NCI-H446 (cell line): ENCODE data around the gene RNGTT.
"Not testable (repeated sequence)": the region's sequence is repeated elsewhere in the genome, so short reads cannot be mapped to it uniquely, and the experiment has no call there.

Source experiments
- DNase-seq, 2 experiments: peaks; one replicate each; lab custom pipeline; 2025; lab: John Stamatoyannopoulos, UW

The RNGTT gene

DNA sequence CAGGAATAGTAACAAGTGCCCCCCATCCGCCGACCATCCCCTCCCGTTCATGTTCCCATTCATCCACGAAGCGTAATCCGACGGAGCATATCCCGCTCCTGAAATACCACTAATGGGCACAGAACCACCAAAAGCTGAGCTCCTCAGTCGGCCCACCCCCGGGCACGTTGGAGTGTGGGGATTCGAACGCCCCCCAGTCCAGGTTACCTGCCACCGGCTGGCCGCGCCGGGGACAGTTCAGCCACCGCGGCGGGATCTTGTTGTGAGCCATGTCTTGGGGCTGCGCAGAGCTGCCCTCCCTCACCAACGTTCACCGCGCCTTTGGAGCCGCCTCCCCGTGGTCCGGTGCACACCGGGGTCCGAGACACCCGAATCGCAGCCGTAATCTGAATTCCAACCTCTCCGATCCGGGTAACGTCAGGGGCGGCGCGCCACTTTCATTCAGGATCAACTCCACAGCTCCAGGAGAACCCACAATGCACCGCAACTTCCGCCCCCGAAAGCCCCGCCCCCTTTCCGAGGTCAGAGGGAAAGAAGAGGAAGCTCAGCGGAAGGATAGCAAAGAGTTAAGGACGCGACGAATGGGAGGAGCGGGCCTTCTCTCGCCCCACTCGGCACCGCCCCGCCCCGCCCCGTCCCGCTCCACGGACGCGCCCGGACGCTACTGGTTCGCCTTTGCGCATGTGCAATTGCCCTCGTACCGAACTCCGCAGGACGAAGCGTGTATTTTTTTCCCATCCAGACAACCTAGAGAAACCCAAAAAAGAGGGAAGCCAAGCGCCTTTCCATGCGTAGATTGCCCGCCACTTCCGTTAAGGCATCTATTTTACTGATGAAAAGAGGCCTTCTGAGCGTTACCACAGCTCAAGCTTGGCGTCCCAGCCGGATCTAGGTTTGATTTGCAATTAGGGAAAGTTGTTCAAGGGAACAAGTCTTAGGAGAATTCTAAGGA is at the start of gene RNGTT:
RNGTT (minus strand) TSS at position 480 of the 952 bp plus-strand sequence; CDS start at position 271, 209 bp downstream.
- peak; percentile 95 to 96 for DNase-seq

DNA sequence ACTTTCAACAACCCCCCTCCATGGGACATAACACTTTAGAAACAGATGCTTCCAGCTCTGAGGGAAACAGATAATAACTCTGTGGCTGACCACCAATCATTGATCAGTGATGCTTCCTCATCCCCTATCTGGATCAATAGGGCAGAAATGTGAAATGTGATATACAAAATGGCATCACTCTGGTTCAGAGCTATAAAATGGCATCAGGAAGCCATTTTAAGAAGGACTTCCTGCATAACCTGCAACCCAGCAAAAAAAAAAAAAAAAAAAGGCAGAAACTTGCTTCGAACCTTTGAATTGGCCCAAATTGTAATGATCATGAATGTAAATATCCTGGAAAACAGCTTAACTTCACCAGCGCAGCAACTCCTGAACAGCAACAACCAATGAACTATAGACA is 48.0 kb upstream of the RNGTT start:
- DNase-seq = no peak

DNA sequence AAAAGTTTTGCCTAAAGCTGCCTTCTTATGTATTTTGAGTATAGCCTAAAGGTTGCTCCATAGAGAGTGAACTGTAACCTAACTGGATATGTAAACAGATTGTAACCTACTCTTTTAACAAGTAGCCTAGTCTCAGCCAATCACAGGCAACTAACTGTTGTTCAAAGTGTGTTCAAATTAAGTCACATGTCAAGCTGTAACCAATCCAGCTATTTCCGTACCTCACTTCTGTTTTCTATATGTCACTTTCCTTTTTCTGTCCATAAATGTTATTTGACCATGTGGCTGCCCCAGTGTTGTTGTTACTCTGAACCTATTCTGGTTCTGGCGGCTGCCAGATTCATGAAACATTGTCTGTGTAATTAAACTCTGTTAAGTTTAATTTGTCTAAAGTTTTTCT is 47.4 kb upstream of the RNGTT start:
- DNase-seq = no peak

DNA sequence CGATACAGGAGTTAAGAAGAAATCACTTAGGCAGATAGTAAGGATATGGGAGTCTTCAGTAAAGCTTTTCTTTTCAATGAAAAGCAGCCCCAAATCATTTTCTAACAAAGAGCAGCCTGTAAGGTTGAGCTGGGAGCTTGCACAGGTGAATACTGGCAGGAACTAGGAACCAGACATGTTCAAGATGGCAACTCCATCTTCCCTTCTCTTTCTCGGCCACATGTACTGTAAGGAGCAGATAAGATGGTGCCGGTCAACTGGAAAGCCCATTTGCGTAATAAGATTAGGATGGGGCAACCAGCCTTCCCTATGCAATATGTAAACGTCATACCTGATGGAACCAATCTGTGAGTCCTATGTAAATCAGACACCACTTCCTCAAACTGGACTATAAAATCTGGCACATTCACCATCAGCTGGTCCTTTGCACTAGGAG is 46.2 kb upstream of the RNGTT start:
- no peak for DNase-seq

GRCh38 chr6:89008815-89009374 is 45.5 kb upstream of the RNGTT start:
- DNase-seq = no peak

DNA sequence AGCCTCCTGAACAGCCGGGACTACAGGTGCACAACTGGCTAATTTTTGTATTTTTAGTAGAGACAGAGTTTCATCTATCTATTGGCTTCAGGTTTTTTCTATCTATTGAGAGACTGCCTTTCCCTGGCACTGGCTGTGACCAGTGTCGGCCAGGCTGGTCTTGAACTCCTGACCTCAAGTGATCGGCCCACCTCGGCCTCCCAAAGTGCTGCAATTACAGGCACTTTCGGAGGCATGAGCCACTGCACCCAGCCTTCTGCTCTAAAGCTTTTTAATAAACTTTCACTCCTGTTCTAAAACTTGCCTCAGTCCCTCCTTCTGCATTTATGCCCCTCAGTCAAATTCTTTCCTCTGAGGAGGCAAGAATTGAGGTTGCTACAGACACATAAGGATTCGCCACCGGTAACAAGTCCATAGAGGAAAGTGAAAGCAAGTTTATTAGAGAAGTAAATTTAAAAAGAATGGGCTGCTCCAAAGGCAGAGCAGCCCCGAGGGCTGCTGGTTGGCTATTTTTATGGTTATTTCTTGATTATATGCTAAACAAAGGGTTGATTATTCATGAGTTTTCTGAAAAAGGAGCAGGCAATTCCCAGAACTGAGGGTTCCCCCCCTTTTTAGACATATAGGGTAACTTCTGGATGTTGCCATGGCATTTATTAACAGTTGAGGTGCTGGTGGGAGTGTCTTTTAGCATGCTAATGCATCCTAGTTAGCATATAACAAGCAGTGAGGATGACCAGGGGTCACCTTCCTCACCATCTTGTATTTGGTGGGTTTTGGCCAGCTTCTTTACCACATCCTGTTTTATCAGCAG is 44.8 kb upstream of the RNGTT start:
- no peak for DNase-seq

DNA sequence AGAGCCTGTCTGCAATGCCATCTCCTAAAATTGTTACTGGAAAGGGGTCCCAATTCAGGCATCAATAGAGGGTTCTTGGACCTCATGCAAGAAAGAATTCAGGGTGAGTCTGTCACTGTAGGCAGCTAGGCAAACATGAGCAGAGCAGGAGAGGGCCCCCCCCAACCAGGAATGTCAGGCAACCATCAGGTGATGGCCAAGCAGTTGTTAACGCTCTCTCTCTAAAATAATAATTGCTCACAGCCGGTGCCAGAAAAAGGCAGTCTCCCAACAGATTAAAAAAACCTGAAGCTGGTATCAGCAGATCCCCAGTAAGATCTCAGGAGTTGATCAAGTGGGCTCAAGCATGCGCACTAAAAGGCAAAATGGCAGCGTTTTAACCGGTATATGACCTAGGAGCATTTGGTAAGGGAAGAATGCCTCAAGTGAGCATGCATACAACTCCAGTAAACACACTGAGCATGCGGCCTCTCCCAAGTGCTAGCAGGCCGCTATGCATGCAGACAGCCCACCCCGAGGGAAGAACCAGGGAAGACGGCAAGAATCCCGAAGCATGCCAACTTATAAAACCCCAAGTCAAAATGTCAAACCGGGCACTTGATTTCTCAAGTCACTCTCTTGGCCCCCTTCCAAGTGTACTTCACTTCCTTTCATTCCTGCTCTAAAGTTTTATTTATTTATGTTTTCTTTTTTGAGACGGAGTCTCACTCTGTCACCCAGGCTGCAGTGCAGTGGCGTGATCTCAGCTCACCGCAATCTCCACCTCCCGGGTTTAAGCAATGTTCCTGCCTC is 44.0 kb upstream of the RNGTT start:
- no peak for DNase-seq

GRCh38 chr6:89002523-89002922 is 39.1 kb upstream of the RNGTT start:
- DNase-seq = no peak

GRCh38 chr6:88997327-88997726 is 33.9 kb upstream of the RNGTT start:
- DNase-seq = no peak

- no peak for DNase-seq
Observed at GRCh38 chr6:88992741-88993552, 29.5 kb upstream of the RNGTT start.

DNA sequence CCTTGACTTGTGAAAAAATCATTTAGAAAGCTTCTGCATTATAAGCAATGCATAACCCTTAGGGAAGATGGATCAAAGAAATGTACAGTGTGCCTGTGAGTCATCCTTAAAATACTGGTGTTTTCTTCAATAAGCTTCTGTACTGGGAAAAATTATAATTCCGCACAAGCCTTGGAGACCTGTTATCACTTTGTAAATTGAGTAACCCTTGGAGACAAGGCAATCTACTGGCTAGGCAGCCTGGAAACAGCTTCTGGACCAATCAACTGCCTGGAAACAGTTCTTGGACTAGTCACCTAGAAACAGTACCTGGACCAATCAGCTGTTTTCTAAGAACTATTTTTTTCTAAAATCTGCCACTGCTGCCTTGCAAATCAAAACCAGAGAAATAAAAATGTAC is 25.8 kb upstream of the RNGTT start:
- no peak for DNase-seq

DNA sequence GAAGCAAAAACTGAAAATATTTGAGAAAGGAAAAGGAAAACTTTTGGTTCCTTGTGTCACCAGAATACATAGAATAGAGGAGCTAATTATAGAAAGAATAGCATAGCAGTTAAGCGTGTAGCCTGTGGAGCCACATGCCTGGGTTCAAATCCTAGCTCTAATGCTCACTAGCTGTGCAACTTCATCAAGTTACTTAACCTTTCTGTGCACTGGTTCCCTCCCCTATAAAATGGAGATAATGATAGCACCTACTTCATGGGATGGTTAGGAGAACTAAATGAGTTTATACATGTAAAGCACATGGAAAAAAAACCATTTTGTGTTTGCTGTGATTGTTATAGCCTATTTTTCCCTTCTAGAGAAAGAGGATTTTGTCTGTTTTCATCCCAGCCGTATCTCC is 24.5 kb upstream of the RNGTT start:
- no peak for DNase-seq

DNA sequence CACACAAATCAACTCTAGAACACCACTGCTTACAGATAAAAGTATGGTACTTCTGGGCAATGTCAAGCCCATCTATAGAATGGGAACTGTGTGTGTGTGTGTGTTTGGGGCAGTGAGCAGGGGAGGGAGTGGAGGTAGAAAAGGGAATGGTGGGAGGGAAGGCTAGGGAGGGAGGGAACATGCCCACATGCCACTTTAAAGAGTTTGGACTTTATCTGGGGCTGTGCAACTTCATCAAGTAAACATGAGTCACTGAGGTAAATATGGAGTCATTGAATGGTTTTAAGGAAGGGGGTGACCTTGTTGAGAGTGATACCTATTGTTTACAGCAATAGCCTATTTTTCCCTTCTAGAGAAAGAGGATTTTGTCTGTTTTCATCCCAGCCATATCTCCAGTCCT is 22.5 kb upstream of the RNGTT start:
- no peak for DNase-seq

DNA sequence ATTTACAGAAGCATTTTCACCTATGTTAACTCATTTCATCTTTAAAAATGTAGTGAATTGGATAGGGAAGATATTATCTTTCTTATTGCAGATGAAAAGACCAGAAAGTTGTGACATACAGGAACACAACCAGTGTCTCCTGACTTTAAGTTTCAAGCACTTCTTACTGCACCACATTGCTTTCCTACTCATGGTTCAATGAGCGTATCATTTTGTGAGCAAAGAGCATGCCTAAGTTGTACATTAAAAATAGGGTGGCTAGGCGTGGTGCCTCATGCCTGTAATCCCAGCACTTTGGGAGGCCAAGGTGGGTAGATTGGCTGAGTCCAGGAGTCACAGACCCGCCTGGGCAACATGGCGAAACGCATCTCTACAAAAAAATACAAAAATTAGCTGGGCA is 21.2 kb upstream of the RNGTT start:
- DNase-seq = no peak

DNA sequence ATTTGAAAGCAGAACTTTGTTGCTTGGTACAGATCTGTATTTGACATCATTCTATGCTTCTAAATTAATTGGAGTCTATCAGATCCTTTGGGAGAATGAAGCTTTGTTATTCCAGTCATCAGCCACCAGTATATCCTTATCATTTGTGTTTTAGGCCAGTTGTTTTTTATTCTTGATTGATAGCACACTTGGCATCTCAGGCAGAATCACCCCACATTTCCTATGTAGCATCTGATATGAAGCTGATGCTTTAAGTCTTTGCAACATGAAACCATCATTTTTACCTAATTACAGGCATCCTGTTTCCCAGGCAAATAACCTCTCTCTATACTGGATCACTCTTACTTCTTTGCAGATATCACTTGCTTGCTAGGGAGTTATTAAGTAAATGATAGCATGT is 20.7 kb upstream of the RNGTT start:
- no peak for DNase-seq

DNA sequence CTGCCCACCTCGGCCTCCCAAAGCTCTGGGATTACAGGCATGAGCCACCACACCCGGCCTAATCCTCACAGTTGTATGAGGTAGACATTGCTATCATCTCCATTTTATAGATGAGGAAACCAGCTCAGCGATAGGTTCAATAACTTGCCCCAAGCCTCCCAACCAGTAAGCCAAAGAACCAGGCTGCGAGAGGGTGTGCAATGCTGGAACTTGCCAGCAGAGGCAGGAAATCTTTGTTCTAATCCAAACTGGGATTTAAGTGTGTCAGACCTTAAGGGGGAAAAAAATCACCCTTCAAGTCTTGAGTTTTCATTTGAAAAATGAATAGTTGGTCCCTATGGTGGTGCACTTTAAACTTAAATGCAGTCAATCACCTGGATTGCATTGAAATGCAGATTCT is 20.1 kb upstream of the RNGTT start:
- peak in 1 of 2 experiments; percentile 23 for DNase-seq

DNA sequence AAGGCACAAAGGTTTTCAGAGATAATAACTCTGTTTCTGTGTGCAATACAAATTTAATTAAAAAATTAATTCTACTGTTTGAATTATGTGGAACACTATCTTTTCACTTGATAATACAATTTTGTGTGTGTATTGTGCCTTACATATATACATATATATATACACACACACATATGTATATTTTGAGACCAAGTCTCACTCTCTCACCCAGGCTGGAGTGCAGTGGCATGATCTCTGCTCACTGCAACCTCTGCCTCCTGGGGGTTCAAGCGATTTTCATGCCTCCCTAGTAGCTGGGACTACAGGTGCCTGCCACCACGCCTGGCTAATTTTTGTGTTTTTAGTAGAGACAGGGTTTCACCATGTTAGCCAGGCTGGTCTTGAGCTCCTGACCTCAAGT is 19.7 kb upstream of the RNGTT start:
- not testable (repeated sequence) for DNase-seq

DNA sequence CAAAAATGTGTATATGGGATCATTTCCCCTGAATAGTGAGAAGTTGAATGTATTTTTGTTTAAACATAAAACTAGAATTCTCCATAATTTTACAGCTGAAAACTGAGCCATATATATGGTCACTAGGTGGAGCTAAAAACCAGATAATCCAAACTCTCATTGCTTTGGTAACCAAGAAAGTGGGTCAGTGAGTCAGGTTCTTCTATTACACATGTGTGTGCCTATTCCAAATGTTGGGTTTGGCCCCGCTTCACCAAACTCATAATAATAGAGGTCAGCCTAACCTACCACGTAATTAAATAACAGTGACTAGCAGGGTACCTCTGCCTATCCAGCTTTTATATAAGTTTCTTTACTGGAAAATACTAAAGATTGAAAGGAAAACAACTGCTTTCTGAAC is 19.3 kb upstream of the RNGTT start:
- DNase-seq = peak; percentile 5 to 57

DNA sequence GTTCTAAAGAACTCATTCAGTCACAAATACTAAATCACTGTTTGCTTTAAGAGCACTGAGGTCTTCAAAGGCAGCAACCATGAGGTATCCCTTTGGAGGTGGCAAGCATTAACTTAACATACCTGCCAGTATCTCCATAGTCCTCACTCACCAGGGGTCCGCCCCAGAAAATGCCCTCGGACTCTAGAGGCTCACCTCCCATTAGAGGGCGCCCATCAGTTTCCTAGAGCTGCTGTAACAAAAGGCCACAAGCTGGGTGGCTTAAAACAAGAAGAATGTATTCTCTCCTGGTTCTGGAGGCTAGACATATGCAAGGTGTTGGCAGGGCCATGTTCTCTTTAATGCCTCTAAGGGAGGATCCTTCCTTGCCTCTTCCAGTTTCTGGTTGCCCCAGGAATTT is 12.0 kb upstream of the RNGTT start:
- DNase-seq = no peak

GRCh38 chr6:88972504-88973423 is 9.3 kb upstream of the RNGTT start:
- no peak for DNase-seq
